ENCODE results near the gene PGLYRP3.
"Not testable (repeated sequence)": the region's sequence is repeated elsewhere in the genome, so short reads cannot be mapped to it uniquely, and the experiment has no call there.

- TF ChIP-seq ZNF8 (CRISPR knock-in tag; IDR thresholded peaks at IDR 0.05); PATZ1 (CRISPR knock-in tag; IDR thresholded peaks at IDR 0.05; ENCODE audit: borderline replicate concordance); CSDC2 (CRISPR knock-in tag; IDR thresholded peaks at IDR 0.05): not testable (repeated sequence)
Measured at GRCh38 chr1:153347049-153347448, 34.3 kb upstream of the PGLYRP3 start.
